HepG2 (cell line): ENCODE results near the gene STPG4. TPM values are rescaled to one million over a fixed set of nuclear protein-coding genes. Genes with fewer than 3 reads are reported as not detected.

ENCODE experiments used
- ATAC-seq: fragments of 200-7000 bp; cut with Tn5 transposase; 3 replicates; pipeline ENCODE4 v1.9.1; 2020; ENCODE audit warnings: mild to moderate bottlenecking, moderate library complexity
- BruUV-seq: library from RNA; stranded (reverse); fragments of 400-500 nt; replicated peaks from 2 replicates; lab custom pipeline; 2021; lab: Mats Ljungman, UMichigan
- CTCF ChIA-PET: fragments of 300-600 bp; formaldehyde crosslinking; extraction: SDS; loops from one replicate; lab custom pipeline; 2021; ENCODE audit warnings: low total read pairs, inconsistent platforms, low intra/inter-chr PET ratio; lab: Yijun Ruan, JAX
- POLR2A ChIA-PET: fragments of 350-600 bp; sonication (Branson Sonifier 250); formaldehyde crosslinking; loops from one replicate; lab custom pipeline; 2020; ENCODE audit warnings: antibody characterized with exemption, inconsistent platforms; lab: Yijun Ruan, JAX
- DNase-seq: peaks from one replicate; pipeline ENCODE4 v3.0.0-alpha.2; 2015; ENCODE audit warnings: low spot score
- FAIRE-seq: peaks from 3 replicates; lab custom pipeline; 2011; peaks lifted over from hg19 to GRCh38; lab: Jason Lieb, UNC
- H2AFZ ChIP-seq: one replicate; pipeline ENCODE4 v1.6.1; 2011; ENCODE audit warnings: low read length, inconsistent platforms
- H3K27ac ChIP-seq: fragments of 300-600 bp; 3 replicates; pipeline ENCODE4 v1.8.0; 2011; ENCODE audit warnings: mixed run types, mild to moderate bottlenecking, mixed read lengths, low read length, inconsistent platforms; ENCODE audit not compliant: insufficient read depth; ENCODE audit errors: extremely low read length
- H3K27me3 ChIP-seq, 2 experiments: fragments of 200-600 bp in 1 of 2; 2 replicates in 1 of 2; 3 replicates in 1 of 2; pipeline versions ENCODE4 v1.6.0 to v1.8.0; 2011; ENCODE audit warnings: low read length in 2 of 2, mild to moderate bottlenecking in 2 of 2, moderate library complexity in 2 of 2, inconsistent platforms in 1 of 2; ENCODE audit not compliant: insufficient read depth in 2 of 2, control insufficient read depth in 1 of 2
- H3K36me3 ChIP-seq, 2 experiments: fragments of 200-600 bp in 1 of 2; replicated peaks in 1 of 2; 2 replicates in 1 of 2; 3 replicates in 1 of 2; pipeline versions ENCODE4 v1.5.1 to v1.8.0; 2011; ENCODE audit warnings: low read length in 2 of 2, inconsistent platforms in 1 of 2; ENCODE audit not compliant: insufficient read depth in 2 of 2, control insufficient read depth in 1 of 2
- H3K4me1 ChIP-seq: 2 replicates; pipeline ENCODE4 v1.5.1; 2012; ENCODE audit warnings: low read length, inconsistent platforms; ENCODE audit not compliant: insufficient read depth
- H3K4me2 ChIP-seq: 2 replicates; pipeline ENCODE4 v1.6.0; 2011; ENCODE audit warnings: low read depth, low read length, inconsistent platforms
- H3K4me3 ChIP-seq, 3 experiments: fragments of 200-600 bp in 1 of 3; sonication (generic), shearing (Covaris generic) in 1 of 3; replicated peaks in 1 of 3; 2 replicates each; pipeline ENCODE4 v1.5.1; 2011 to 2016; ENCODE audit warnings: low read length in 3 of 3, inconsistent platforms in 2 of 3, low read depth in 2 of 3, mild to moderate bottlenecking in 2 of 3, control low read depth in 1 of 3, mixed read lengths in 1 of 3; ENCODE audit not compliant: insufficient read depth in 1 of 3
- H3K79me2 ChIP-seq: one replicate; pipeline ENCODE4 v1.6.1; 2011; ENCODE audit warnings: low read length, inconsistent platforms; ENCODE audit not compliant: insufficient read depth
- H3K9ac ChIP-seq: 2 replicates; pipeline ENCODE4 v1.6.0; 2011; ENCODE audit warnings: mild to moderate bottlenecking, low read depth, low read length, inconsistent platforms; ENCODE audit not compliant: insufficient read depth
- H3K9me3 ChIP-seq: 2 replicates; pipeline ENCODE4 v1.5.1; 2012; ENCODE audit warnings: mild to moderate bottlenecking, low read length
- H4K20me1 ChIP-seq: 2 replicates; pipeline ENCODE4 v1.6.0; 2011; ENCODE audit warnings: inconsistent platforms, mild to moderate bottlenecking, low read length, moderate library complexity; ENCODE audit not compliant: insufficient read depth
- AHR ChIP-seq: IDR thresholded peaks from 2 replicates; pipeline ENCODE4 v1.6.1; 2018; ENCODE audit warnings: missing genetic modification reagents, missing compliant biosample characterization
- CREB1 ChIP-seq, 2 experiments: fragments of 450-650 bp in 1 of 2; IDR thresholded peaks; 2 replicates each; pipeline ENCODE4 v1.6.1; 2016 to 2017; ENCODE audit warnings: control low read depth in 1 of 2, mild to moderate bottlenecking in 1 of 2, missing compliant biosample characterization in 1 of 2, missing genetic modification characterization in 1 of 2
- HIC2 ChIP-seq: sonication (generic); formaldehyde crosslinking; IDR thresholded peaks from 2 replicates; pipeline ENCODE4 v1.9.0; 2022; ENCODE audit warnings: low read depth, missing genetic modification reagents
- JDP2 ChIP-seq: sonication (generic); formaldehyde crosslinking; IDR thresholded peaks from 2 replicates; pipeline ENCODE4 v1.8.1; 2022; ENCODE audit warnings: missing genetic modification reagents, borderline replicate concordance
- KAT2B ChIP-seq: fragments of 150-350 bp; IDR thresholded peaks from 2 replicates; pipeline ENCODE4 v1.6.1; 2014; ENCODE audit warnings: low read depth, low read length, borderline replicate concordance
- KLF16 ChIP-seq, 2 experiments: sonication (generic) in 1 of 2; formaldehyde crosslinking in 1 of 2; IDR thresholded peaks; 2 replicates each; pipeline versions ENCODE4 v1.6.1 to v1.8.0; 2016 to 2023; ENCODE audit warnings: missing genetic modification reagents in 2 of 2, missing compliant biosample characterization in 1 of 2
- TAF1 ChIP-seq: sonication (generic); formaldehyde crosslinking; IDR thresholded peaks from 2 replicates; pipeline ENCODE4 v1.4.0; 2020; ENCODE audit warnings: missing genetic modification reagents
- THYN1 ChIP-seq: sonication (generic); formaldehyde crosslinking; IDR thresholded peaks from 2 replicates; pipeline ENCODE4 v1.8.1; 2023; ENCODE audit warnings: low read depth, mild to moderate bottlenecking, moderate library complexity, missing genetic modification reagents, borderline replicate concordance
- XBP1 ChIP-seq: sonication (generic); formaldehyde crosslinking; IDR thresholded peaks from 2 replicates; pipeline ENCODE4 v1.5.0; 2020; ENCODE audit warnings: missing genetic modification reagents
- ZNF414 ChIP-seq: sonication (generic); formaldehyde crosslinking; IDR thresholded peaks from 2 replicates; pipeline ENCODE4 v1.5.0; 2020; ENCODE audit warnings: missing genetic modification reagents
- WGBS: methylation state at CpG from one replicate; pipeline ENCODE4 v1.1.6; 2017; ENCODE audit warnings: low lambda C conversion rate; 5-methylcytosine and 5-hydroxymethylcytosine counted together
- in situ Hi-C: cut with HindIII; loops from 2 replicates; pipeline ENCODE4 v1.10.0; 2017; ENCODE audit warnings: low pct_unique_long_range_greater_than_20kb; ENCODE audit not compliant: extremely low pct_ligation_motif_present
- intact Hi-C: fragments of 100-400 bp; cut with micrococcal nuclease; formaldehyde crosslinking; loops from one replicate; pipeline ENCODE4 v1.10.0; 2022; ENCODE audit not compliant: unreplicated experiment
- polyA plus RNA-seq, 8 experiments: library from polyadenylated mRNA; depleted of rRNA in 3 of 8; stranded (reverse) in 7 of 8; unstranded in 1 of 8; fragments of >200 nt; fragmentation: Illumina TruSeq in 4 of 8; extraction: Trizol in 4 of 8; gene quantifications; 2 replicates each; pipeline versions ENCODE4 v1.2.1 to v1.2.3, GENCODE V29; 2011 to 2016; ENCODE audit warnings: low read depth in 4 of 8, missing spikeins in 1 of 8, mixed read lengths in 1 of 8; ENCODE audit not compliant: insufficient read depth in 1 of 8
- total RNA-seq, 5 experiments: library from RNA; depleted of rRNA; stranded (reverse); fragments of >200 nt; fragmentation: Illumina TruSeq; extraction: Trizol; gene quantifications; 2 replicates each; pipeline ENCODE4 v1.2.3, GENCODE V29; 2016; ENCODE audit warnings: low read depth in 1 of 5

The STPG4 gene
- total and polyA plus RNA-seq, 2 of the 13 experiments (the other 11 are each of a cell fraction or from before 2014, with no cell fraction given), result 0.11 to 0.15 TPM

GRCh38 chr2:47203995-47204394 is 48.9 kb upstream of the STPG4 start:
- in situ Hi-C loops, result no loop called here
- WGBS, result 41% methylated on average over 4 of the region's 4 CpGs

GRCh38 chr2:47201224-47201623 is 46.1 kb upstream of the STPG4 start:
- Histone ChIP-seq H3K9me3 (no peaks in the 10 kb centered on the region), H3K36me3 (no peaks in the 10 kb centered on the region), H3K9ac (no peak overlapping the region), H3K27me3 (peaks cover 5 to 32% of the 10 kb centered on the region in 2 experiments; a peak in 4 of 5 replicates), H2AFZ (no peak overlapping the region), H4K20me1 (no peaks in the 10 kb centered on the region), H3K4me3 (no peak overlapping the region), H3K4me1 (peaks cover 4% of the 10 kb centered on the region), H3K4me2 (no peak overlapping the region), H3K27ac (no peak overlapping the region), H3K79me2 (no peaks in the 10 kb centered on the region)
- in situ Hi-C loops, result no loop called here
- no TSS peak for BruUV-seq
- ATAC-seq (no peak), DNase-seq (no peak), FAIRE-seq (no peak)
- WGBS, result 17% methylated on average over 2 of the region's 2 CpGs
- ChIA-PET CTCF (no interaction called here), POLR2A (no interaction called here)
- intact Hi-C loops, result no loop called here
- TF ChIP-seq JDP2 (CRISPR knock-in tag) (no peak), XBP1 (CRISPR knock-in tag) (no peak), KAT2B (no peak), TAF1 (no peak), THYN1 (CRISPR knock-in tag) (no peak), ZNF414 (CRISPR knock-in tag) (no peak), AHR (CRISPR knock-in tag) (no peak), KLF16 (CRISPR knock-in tag; IDR thresholded peaks at IDR 0.05) (no peak)

More at GRCh38 chr2:47203995-47204394, 48.9 kb upstream of the STPG4 start:
- Histone ChIP-seq H3K36me3 (no peaks in the 10 kb centered on the region), H4K20me1 (no peaks in the 10 kb centered on the region), H3K27ac (no peak overlapping the region), H3K79me2 (no peaks in the 10 kb centered on the region), H3K4me1 (peaks cover 7% of the 10 kb centered on the region), H3K9ac (no peak overlapping the region), H2AFZ (no peak overlapping the region), H3K9me3 (no peaks in the 10 kb centered on the region), H3K27me3 (peaks cover 7 to 40% of the 10 kb centered on the region in 2 experiments), H3K4me2 (no peak overlapping the region), H3K4me3 (no peak overlapping the region)
- no TSS peak for BruUV-seq
- ATAC-seq, result no peak
- 0 out of 2 replicates have a peak, but pooled peaks have one; percentile 10 for TF ChIP-seq CREB1 (IDR thresholded peaks at IDR 0.05)
- no peak for TF ChIP-seq CREB1 (CRISPR knock-in tag; IDR thresholded peaks at IDR 0.05)
- TF ChIP-seq HIC2 (CRISPR knock-in tag), result no peak
- intact Hi-C loops, result no loop called here
- FAIRE-seq, result no peak
- DNase-seq, result no peak
- CTCF ChIA-PET, result no interaction called here
- POLR2A ChIA-PET, result no interaction called here
